GM12891 (cell line): Measurements from ENCODE around the gene MAPK8IP3.
A peak's percentile ranks its signal among the peaks of the same experiment; 100 is the strongest.

Experiments
- POLR2A ChIP-seq: IDR thresholded peaks from 2 replicates; pipeline ENCODE4 v1.6.1; 2011; ENCODE audit warnings: low read depth, low read length, control low read depth
- POLR2AphosphoS5 ChIP-seq: IDR thresholded peaks from 2 replicates; pipeline ENCODE4 v1.6.1; 2011; ENCODE audit warnings: low read depth, low read length, control low read depth
- TAF1 ChIP-seq: IDR thresholded peaks from 2 replicates; pipeline ENCODE4 v1.6.1; 2011; ENCODE audit warnings: low read depth, low read length, control low read depth

DNA sequence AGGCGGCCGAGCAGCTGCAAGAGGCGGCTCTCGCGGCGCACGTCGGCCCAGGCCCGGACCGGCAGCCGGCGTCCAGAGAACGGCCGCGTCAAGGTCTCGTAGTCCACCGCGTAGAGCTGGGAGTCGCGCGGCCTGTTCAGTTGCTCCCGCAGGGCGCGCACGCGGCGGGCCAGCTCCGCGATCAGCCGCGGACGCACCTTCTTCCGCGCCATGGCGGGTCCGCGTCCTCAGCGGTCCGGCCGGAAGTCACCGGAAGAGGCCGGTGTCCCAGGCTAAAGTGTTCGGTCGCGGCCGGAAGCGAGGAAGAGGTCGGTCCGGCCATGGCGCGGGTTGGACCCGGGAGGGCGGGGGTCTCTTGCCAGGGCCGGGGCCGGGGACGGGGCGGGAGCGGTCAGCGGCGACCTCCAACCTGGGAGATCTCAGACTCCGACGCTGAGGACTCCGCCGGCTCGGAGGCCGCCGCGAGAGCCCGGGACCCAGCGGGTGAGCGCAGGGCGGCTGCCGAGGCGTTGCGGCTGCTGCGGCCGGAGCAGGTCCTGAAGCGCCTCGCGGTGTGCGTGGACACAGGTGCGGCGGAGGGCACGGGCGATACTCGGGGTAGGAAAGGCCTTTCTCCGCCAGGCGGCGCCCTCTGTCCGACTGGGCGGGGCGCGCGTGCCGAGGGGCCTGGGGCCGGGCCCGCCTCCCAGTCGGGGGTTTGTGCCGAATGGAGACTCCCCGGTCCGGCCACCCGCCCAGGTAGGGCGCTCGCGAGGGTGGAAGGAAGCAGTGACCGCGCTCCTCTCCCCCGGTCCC, 67.1 kb downstream of the MAPK8IP3 start, which contains the start of gene MRPS34:
- TF ChIP-seq TAF1 = peak; percentile 90
- 0 out of 2 replicates have a peak, but pooled peaks have one; percentile 62 for TF ChIP-seq POLR2AphosphoS5
- TF ChIP-seq POLR2A = peak; percentile 84
